ENCODE measurements around the gene ZNF519.
"Not testable (repeated sequence)": the region's sequence is repeated elsewhere in the genome, so short reads cannot be mapped to it uniquely, and the experiment has no call there.

- TF ChIP-seq CTCF, POLR2A (IDR thresholded peaks at IDR 0.05): not testable (repeated sequence)
Measured at GRCh38 chr18:14145021-14145420, 12.8 kb upstream of the ZNF519 start.

Data from adrenal gland (tissue), 5 donors.